ENCODE data around the gene DNAL4.

DNA sequence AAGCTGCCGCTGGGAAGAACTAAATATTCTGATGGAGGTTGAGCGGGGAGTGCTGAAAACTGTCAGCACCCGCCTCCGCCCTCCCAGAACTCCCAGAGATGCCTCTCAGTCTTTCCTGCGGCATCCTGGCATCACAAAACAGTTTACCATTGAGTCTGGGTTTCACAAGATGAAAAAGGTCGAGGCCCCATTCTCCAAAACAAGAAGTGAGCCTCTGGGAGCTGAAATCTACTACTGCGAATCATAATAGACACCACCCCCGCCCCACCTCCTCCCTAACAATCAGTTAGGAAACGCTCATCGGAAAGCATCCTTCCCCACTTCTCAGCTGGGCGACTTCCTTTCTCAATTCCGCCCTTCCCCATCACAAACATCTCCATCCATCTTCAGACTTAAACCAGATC, 39.2 kb downstream of the DNAL4 start:
- TF ChIP-seq, protein P1, sequence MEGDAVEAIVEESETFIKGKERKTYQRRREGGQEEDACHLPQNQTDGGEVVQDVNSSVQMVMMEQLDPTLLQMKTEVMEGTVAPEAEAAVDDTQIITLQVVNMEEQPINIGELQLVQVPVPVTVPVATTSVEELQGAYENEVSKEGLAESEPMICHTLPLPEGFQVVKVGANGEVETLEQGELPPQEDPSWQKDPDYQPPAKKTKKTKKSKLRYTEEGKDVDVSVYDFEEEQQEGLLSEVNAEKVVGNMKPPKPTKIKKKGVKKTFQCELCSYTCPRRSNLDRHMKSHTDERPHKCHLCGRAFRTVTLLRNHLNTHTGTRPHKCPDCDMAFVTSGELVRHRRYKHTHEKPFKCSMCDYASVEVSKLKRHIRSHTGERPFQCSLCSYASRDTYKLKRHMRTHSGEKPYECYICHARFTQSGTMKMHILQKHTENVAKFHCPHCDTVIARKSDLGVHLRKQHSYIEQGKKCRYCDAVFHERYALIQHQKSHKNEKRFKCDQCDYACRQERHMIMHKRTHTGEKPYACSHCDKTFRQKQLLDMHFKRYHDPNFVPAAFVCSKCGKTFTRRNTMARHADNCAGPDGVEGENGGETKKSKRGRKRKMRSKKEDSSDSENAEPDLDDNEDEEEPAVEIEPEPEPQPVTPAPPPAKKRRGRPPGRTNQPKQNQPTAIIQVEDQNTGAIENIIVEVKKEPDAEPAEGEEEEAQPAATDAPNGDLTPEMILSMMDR (IDR thresholded peaks at IDR 0.05): no peak
- no peak for TF ChIP-seq POLR2A (IDR thresholded peaks at IDR 0.05)
